OCI-LY3 (cell line): ENCODE results near the gene PCARE.

Source experiments
- H2AFZ ChIP-seq: fragments of 200-600, 300-600 bp; shearing (Covaris generic); 2 replicates; pipeline ENCODE4 v1.6.0; 2014; ENCODE audit warnings: antibody characterized with exemption, low read depth, low read length
- H3K27ac ChIP-seq: fragments of 200-600, 300-600 bp; sonication (generic); 2 replicates; pipeline ENCODE4 v1.5.1; 2014; ENCODE audit warnings: mild to moderate bottlenecking, low read length, moderate library complexity, mixed read lengths
- H3K27me3 ChIP-seq: fragments of 200-600, 300-600 bp; sonication (generic); 2 replicates; pipeline ENCODE4 v1.6.1; 2014; ENCODE audit warnings: low read depth, low read length, mixed read lengths
- H3K36me3 ChIP-seq: fragments of 200-600, 300-600 bp; sonication (generic); replicated peaks from 2 replicates; pipeline ENCODE3; 2014; ENCODE audit warnings: low read depth, low read length, mixed read lengths
- H3K4me1 ChIP-seq: fragments of 300-600, 200-600 bp; sonication (generic); 2 replicates; pipeline ENCODE4 v1.6.1; 2014; ENCODE audit warnings: low read length, mixed read lengths
- H3K4me2 ChIP-seq: fragments of 200-600, 300-600 bp; sonication (generic); 2 replicates; pipeline ENCODE4 v1.6.1; 2014; ENCODE audit warnings: low read length, mixed read lengths
- H3K4me3 ChIP-seq: fragments of 300-600, 200-600 bp; sonication (generic); 2 replicates; pipeline ENCODE4 v1.5.1; 2014; ENCODE audit warnings: antibody characterized with exemption, mild to moderate bottlenecking, low read length, moderate library complexity
- H3K79me2 ChIP-seq: fragments of 300-600, 200-600 bp; shearing (Covaris generic); 2 replicates; pipeline ENCODE4 v1.6.1; 2014; ENCODE audit warnings: mild to moderate bottlenecking, low read length, mixed read lengths
- H3K9ac ChIP-seq: fragments of 300-600, 200-600 bp; shearing (Covaris generic); 2 replicates; pipeline ENCODE4 v1.6.0; 2014; ENCODE audit warnings: mild to moderate bottlenecking, low read length, moderate library complexity
- H3K9me3 ChIP-seq: fragments of 200-600, 300-600 bp; shearing (Covaris generic); 2 replicates; pipeline ENCODE4 v1.6.1; 2014; ENCODE audit warnings: low read length, mixed read lengths; ENCODE audit not compliant: insufficient read depth
- H4K20me1 ChIP-seq: fragments of 200-600, 300-600 bp; sonication (generic); 2 replicates; pipeline ENCODE4 v1.6.1; 2016; ENCODE audit warnings: low read length, mixed read lengths; ENCODE audit not compliant: insufficient read depth
- EZH2phosphoT487 ChIP-seq: fragments of 200-600 bp; shearing (Covaris generic); IDR thresholded peaks from 2 replicates; pipeline ENCODE4 v1.6.1; 2018; ENCODE audit warnings: antibody characterized with exemption, mixed run types, low read depth
- TF ChIP-seq, protein P1 (sequence below): fragments of 200-600, 300-600 bp; sonication (generic); IDR thresholded peaks from 2 replicates; pipeline ENCODE4 v1.5.1; 2014; ENCODE audit warnings: antibody characterized with exemption, low read length, low read depth

The PCARE gene

DNA sequence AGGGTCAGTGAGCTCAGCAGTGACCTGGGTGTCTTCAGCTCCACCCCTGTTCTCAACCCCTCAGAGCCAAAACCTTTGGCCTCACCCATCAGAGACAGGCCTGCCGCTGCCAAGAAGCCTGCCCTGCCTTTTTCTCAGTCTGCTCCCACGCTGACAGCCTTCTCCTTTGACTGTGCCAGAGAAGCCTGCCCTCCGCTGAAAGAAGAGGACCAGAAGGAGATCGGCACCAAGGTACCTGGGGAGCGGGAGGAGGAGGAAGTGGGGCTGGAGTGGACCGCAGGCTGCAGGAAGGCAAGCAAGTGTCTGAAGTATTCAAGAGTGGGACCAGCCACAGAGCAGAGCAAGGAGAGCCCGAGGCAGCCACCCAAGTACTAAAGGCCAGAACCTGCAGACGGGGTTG, 60.0 kb downstream of the PCARE start:
- Histone ChIP-seq H3K27ac (no peak overlapping the region), H3K36me3 (no peaks in the 10 kb centered on the region), H2AFZ (no peak overlapping the region), H4K20me1 (no peaks in the 10 kb centered on the region), H3K9ac (no peak overlapping the region), H3K79me2 (no peaks in the 10 kb centered on the region), H3K4me1 (no peaks in the 10 kb centered on the region), H3K9me3 (no peaks in the 10 kb centered on the region), H3K27me3 (peaks cover 9% of the 10 kb centered on the region; the same call in 1 of the 2 replicates), H3K4me3 (no peak overlapping the region), H3K4me2 (no peak overlapping the region)
- TF ChIP-seq, protein P1, sequence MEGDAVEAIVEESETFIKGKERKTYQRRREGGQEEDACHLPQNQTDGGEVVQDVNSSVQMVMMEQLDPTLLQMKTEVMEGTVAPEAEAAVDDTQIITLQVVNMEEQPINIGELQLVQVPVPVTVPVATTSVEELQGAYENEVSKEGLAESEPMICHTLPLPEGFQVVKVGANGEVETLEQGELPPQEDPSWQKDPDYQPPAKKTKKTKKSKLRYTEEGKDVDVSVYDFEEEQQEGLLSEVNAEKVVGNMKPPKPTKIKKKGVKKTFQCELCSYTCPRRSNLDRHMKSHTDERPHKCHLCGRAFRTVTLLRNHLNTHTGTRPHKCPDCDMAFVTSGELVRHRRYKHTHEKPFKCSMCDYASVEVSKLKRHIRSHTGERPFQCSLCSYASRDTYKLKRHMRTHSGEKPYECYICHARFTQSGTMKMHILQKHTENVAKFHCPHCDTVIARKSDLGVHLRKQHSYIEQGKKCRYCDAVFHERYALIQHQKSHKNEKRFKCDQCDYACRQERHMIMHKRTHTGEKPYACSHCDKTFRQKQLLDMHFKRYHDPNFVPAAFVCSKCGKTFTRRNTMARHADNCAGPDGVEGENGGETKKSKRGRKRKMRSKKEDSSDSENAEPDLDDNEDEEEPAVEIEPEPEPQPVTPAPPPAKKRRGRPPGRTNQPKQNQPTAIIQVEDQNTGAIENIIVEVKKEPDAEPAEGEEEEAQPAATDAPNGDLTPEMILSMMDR = no peak
- no peak for TF ChIP-seq EZH2phosphoT487

GRCh38 chr2:29013057-29013780, 61.1 kb downstream of the PCARE start:
- Histone ChIP-seq H3K27me3 (peaks cover 9% of the 10 kb centered on the region; the same call in 1 of the 2 replicates), H3K36me3 (no peaks in the 10 kb centered on the region), H3K4me1 (no peaks in the 10 kb centered on the region), H3K4me3 (no peak overlapping the region), H3K9ac (no peak overlapping the region), H4K20me1 (no peaks in the 10 kb centered on the region), H2AFZ (no peak overlapping the region), H3K9me3 (no peaks in the 10 kb centered on the region), H3K27ac (no peak overlapping the region), H3K4me2 (no peak overlapping the region), H3K79me2 (no peaks in the 10 kb centered on the region)
- no peak for TF ChIP-seq EZH2phosphoT487
- TF ChIP-seq, protein P1 = 0 out of 2 replicates have a peak, but pooled peaks have one; percentile 4

GRCh38 chr2:29012211-29012681, 62.1 kb downstream of the PCARE start:
- no peak for TF ChIP-seq EZH2phosphoT487
- TF ChIP-seq, protein P1 = no peak
- no peak overlapping the region for H3K4me3 ChIP-seq
- peaks cover 9% of the 10 kb centered on the region; the same call in 1 of the 2 replicates for H3K27me3 ChIP-seq
- H3K4me2 ChIP-seq = no peak overlapping the region
- H3K9ac ChIP-seq = no peak overlapping the region
- no peaks in the 10 kb centered on the region for H3K4me1 ChIP-seq
- no peaks in the 10 kb centered on the region for H4K20me1 ChIP-seq
- no peak overlapping the region for H2AFZ ChIP-seq
- no peaks in the 10 kb centered on the region for H3K36me3 ChIP-seq
- no peaks in the 10 kb centered on the region for H3K9me3 ChIP-seq
- no peaks in the 10 kb centered on the region for H3K79me2 ChIP-seq
- H3K27ac ChIP-seq = no peak overlapping the region
